Activated CD8-positive, alpha-beta memory T cell treated with anti-CD3 and anti-CD28 coated beads, Interleukin-2, amount 50 U/mL, for 24 hours (primary cell): ENCODE results near the gene CHORDC1.
"Not testable (repeated sequence)": the region's sequence is repeated elsewhere in the genome, so short reads cannot be mapped to it uniquely, and the experiment has no call there.

ENCODE experiments used
- DNase-seq: peaks from one replicate; pipeline ENCODE4 v3.0.0-alpha.2; 2020; ENCODE audit errors: extremely low read depth

CHORDC1 gene

DNA sequence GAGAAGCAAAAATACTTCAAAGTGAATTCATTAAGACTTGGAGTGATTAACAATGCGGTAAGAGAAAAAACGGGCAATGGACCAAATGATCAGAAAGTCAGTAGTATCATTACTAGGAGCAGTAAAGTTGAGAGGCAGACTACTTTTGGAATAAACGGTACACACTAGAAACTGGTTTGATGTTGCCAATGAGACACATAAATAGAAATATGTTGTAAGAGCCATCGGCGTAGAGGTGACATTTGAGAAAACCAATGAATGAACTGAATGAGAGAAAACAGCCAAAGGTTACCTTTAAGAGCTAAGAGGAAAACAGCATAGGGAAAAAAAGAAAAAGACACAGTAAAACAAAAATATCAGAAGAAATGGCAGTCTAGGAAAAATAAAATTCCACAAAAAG is 6.2 kb downstream of the CHORDC1 start:
- DNase-seq: no peak

GRCh38 chr11:90213322-90213721 is 9.5 kb downstream of the CHORDC1 start:
- no peak for DNase-seq

GRCh38 chr11:90208857-90209256 is 14.0 kb downstream of the CHORDC1 start:
- DNase-seq: no peak

DNA sequence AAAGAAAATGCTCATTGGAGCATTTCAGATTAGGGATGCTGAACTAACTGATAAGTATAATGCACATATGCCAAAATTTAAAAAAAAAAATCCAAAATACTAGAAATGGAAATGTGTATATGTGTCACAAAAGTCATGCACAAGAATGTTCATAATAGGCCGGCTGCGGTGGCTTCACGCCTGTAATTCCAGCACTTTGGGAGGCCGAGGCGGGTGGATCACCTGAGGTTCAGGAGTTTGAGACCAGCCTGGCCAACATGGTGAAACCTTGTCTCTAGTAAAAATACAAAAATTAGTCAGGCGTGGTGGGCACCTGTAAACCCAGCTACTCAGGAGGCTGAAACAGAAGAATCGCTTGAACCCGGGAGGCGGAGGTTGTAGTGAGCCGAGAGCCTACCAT is 14.9 kb downstream of the CHORDC1 start:
- DNase-seq: not testable (repeated sequence)

- no peak for DNase-seq
Observed at GRCh38 chr11:90204832-90205646, 17.8 kb downstream of the CHORDC1 start.

DNA sequence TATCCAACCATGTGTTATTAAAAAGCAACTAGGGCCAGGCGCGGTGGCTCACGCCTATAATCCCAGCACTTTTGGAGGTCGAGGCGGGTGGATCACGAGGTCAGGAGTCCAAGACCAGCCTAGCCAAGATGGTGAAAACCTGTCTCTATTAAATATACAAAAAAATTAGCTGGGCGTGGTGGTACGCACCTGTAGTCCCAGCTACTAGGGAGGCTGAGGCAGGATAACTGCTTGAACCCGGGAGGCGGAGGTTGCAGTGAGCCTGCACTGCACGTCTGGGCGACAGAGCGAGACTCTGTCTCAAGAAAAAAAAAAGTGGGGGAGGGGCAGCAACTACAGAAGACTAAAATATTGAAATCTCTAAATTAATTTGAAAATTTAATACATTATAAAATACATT is 18.4 kb downstream of the CHORDC1 start:
- no peak for DNase-seq

DNA sequence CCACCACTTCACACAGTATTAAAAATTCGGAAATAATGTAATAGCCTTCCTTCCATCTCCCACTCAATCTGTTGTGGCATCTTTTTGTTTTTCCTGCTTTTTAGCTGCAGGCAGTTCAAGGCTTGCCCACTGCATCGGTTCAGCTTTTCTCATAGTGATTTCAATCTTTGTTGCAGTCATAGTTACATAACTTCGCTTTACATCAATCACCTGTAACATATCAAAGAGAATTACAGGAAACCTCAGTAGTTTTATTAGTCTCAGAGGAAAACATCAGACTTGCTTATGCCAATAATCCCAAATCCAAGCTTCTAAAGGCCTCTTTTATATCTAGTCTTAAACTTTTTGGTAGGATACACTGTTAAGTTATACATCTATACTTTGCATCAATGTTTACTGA is 20.5 kb downstream of the CHORDC1 start:
- DNase-seq: no peak

DNA sequence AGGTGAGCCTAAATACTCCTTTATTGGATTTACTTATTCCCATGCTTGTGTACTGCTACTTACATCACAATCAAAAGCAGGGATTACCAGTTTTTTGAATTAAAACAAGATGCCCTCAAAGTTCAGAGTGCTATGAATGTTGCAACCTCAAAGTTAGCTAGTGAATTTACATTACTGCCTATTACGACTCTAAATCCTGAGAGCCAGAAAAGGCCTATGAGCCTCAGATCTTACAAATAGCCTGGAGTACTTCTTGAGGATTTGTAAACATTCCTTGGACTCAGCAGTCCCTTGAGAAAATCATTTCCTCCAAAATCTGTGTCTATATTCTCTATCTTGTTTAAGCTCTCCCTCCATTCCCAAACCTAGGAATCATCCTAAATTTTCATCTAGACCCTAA is 25.5 kb downstream of the CHORDC1 start:
- DNase-seq: no peak

DNA sequence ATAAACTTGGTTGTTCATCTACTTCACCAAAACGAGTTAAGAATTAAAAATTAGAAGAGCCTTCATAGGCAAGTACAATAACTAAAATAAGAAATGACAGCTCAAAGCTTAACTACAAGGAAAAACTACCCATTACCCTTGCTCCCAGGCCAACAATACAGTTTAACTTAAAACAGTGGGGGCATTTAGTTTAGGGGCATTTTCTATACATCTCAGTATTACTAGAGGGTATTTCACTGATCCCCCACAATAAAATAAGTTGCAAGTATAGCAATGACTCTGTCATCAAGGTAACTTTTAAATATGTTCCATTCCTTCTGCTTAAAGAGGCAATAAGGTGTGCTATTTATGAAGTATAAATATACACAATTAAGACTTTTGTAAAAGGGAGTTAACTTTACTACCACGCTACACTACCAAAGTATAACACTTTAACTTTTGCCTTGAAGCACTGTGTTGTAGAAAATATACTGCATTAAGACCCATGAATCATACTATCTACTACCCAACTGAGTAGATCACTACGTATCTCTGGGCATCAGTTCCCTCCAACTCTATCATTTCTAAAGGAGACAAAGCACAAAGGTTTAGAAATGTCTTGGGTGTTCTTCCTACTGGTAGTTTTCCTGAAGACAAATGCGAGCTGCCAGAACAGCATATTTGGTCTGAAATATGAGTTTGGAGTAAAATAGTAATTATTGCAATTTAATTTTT is 29.8 kb downstream of the CHORDC1 start:
- DNase-seq: no peak

DNA sequence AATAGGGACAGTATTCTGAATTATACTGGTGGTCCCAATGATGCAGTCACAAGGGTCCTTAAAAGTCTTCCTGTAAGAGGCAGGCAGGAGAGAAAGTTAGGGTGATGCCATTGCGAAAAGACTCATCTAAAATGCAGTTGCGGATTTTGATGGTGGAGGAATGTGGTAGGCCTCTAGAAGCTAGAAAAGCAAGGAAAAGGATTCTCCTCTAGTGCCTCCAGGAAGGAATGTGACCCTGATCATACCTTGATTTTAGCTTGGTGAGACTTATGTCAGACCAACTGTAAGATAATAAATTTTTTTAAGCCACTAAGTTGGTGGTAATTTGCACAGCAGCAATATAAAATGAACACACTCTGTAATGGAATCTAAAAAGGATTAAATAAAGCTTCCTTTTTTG is 33.8 kb downstream of the CHORDC1 start:
- no peak for DNase-seq

GRCh38 chr11:90187839-90188238 is 35.0 kb downstream of the CHORDC1 start:
- no peak for DNase-seq

DNA sequence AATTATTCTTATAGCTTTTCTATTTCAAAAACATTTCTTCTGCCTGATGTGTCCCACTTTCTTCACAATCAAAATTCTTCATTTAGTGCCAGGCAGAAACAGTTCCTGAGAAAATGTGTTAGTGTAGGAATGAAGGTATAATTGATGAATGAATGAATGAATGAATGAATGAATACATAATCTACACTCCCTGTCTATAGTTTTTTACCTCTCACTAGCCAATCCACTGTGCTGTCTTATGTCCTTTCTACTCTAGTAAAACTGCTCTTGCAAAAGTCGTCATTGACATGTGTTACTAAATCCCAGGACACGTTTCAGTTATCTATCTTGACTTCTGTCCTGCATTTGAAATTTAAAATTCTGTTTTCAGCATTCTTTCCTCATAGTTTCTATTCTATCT is 42.9 kb downstream of the CHORDC1 start:
- DNase-seq: no peak

DNA sequence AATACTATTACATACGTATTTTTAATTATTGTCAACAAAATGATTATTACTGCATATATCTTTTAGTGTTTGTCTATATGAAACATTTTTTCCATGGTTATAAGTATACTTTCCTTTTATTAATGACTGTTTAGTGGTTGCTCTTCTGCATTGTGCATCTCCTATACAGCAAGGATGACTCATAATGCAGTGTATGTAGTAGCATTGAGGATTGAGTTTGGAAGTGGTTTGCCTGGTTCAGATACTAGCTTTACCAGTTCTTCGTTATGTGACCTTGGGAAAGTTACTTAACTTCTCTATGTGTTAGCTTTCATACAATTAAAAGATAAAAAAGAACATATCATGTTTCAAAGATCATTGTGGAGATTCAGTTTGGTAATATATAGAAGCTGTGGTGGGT is 44.1 kb downstream of the CHORDC1 start:
- DNase-seq: no peak

DNA sequence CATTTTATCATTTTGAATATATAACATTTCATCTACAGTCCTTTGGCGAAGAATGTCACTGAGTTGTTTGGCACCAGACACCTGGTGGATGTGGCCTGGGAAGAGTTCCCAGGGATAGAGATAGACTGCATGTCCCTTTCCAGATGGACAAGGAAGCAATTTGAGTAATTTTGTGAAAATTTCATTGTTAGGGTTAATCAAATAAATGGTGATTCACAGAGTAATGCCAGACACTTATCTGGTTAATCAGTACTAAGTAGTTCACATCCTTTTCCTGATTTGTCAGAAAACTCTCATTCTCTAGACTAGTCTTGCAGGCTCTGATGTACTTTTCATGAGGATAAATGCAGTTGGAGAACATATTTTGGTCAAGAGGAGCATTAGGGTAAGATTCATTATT is 46.8 kb downstream of the CHORDC1 start:
- no peak for DNase-seq

DNA sequence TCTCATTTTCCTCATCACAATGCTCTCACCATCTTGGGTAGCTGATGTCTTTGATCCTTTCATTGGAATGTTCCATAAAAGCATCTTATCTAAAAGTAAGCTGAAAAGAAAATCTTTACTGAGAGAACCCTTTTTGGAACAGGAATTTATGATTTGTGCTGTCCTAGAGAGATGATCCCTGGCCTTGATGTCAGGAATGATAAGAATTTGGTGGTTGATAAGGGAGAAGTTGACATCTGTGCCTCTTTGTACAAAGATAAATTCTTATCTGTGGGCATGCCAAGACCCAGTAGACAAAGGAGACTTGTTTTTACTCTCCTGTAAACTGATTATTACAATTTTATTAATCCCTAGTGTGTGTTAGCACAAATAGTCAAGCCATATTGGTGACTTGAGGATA is 51.5 kb downstream of the CHORDC1 start:
- no peak for DNase-seq

- DNase-seq: no peak
Observed at GRCh38 chr11:90168571-90168970, 54.3 kb downstream of the CHORDC1 start.

GRCh38 chr11:90167704-90168103 is 55.1 kb downstream of the CHORDC1 start:
- DNase-seq: not testable (repeated sequence)

- not testable (repeated sequence) for DNase-seq
Observed at GRCh38 chr11:90166982-90167573, 55.8 kb downstream of the CHORDC1 start.
